KG1 (cell line): ENCODE results near the gene SSB.
"Not testable (repeated sequence)": the region's sequence is repeated elsewhere in the genome, so short reads cannot be mapped to it uniquely, and the experiment has no call there.

Experiments used
- DNase-seq: peaks from one replicate; lab custom pipeline; 2025; lab: John Stamatoyannopoulos, UW

Gene SSB

DNA sequence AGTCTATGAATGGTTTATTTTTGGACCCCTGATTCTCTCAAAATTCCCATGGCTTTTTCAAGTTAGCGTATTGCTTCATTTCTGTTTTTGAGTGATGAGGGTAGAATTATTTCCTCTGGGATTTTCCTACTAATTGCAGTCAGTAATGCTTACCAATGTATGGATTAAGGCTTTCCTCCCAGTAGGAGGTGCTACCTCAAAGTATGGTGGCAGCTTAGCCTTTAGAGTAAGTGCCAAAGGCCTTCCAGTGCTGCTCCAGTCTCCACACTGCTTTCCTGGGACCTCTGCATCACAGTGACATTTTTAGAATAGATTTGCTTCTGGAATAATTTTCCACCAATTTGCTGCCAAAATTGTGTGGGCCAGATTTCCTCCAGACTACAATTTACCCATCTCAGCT lies 16.2 kb upstream of the SSB start:
- no peak for DNase-seq

DNA sequence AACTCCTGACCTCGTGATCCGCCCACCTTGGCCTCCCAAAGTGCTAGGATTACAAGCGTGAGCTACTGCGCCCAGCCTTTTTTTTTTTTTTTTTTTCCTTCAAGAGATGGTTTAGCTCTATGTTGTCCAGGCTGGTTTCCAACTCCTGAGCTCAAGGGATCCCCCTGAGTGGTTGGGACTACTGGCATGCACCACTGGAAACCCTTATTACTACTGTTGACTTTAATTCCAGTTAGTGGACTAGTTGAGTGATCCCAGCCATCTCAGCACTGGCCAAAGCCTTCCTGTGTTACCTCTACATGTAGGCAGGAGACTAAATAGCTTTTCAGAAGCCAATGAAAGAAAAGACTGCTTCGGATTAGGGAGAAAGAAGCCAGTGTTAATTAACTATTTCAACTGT lies 8.1 kb upstream of the SSB start:
- no peak for DNase-seq

DNA sequence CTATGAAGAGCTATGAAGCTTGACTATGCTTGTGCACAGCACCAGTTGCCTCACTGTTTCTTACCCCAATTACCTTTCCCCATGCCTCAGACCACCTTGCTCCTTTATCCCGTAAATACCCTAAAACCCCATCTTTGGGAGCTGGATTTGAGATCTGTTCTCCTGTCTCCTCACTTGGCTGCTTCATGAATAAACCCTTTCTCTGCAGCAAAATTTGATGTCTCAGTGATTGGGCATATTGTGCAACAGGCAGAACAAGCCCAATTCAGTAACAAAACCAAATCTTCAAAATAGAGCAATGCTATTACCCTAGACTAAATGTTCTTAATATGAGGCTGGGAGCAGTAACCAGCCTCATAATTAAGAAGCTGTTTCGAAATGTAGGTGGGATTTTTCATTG lies 3.5 kb upstream of the SSB start:
- DNase-seq, result no peak

DNA sequence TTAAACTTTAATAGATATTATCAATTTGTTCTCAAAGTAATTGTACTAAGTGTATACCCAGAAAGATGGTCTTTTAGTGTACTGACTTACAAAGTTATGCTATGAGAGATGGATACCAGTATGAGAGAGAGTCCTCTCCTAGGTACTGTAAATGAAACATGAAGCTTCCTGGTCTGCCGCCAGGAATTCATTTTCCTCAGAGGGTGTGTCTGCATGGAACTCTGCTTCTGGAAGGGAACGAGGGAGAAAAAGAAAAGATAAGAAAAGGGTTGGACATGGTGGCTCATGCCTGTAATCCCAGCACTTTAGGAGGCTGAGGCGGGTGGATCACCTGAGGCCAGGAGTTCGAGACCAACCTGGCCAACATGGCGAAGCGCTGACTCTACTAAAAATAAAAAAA lies 2.2 kb upstream of the SSB start:
- no peak for DNase-seq

DNA sequence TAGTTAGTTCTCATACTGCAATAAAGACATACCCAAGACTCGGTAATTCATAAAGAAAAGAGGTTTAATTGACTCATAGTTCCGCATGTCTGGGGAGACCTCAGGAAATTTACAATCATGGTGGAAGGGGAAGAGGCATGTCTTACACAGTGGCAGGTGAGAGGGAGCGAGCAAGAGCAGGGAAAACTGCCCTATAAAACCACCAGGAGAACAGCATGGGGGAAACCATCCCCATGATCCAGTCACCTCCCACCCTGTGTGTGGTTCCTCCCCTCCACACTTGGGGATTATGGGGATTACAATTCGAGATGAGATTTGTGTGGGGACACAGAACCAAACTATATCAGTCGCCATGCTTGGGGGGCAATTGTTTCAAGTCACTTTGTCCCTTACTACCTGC lies 1.1 kb upstream of the SSB start:
- DNase-seq, result no peak

DNA sequence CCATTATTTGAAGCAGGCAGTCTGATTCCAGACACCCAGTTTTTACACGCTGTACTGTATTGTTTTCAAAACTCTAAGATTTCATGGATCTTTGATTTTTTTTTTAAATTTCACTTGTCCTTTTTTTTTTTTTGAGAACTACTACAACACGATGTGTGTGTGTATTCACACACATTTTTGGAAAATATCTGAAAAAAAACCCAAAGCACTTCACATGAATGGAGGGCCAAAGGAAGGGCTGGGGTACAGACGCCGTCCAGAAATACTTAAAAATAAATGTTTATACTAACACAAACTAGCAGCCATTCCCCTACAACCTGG lies 314 bp upstream of the SSB start:
- DNase-seq, result no peak

DNA sequence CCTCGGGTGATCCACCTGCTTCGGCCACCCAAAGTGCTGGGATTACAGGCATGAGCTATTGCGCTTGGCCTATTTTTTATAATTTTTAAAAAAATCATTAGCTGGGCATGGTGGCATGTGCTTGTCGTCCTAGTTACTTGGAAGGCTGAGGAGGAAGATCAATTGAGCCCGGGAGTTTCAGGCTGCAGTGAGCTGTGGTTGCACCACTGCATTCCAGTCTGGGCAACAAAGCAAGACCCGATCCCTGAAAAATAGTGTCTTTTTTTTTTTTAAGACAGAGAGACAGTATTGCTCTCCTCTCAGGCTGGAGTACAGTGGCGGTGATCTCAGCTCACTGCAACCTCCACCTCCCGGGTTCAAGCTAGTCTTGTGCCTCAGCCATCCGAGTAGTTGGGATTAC lies 4.8 kb downstream of the SSB start:
- no peak for DNase-seq

DNA sequence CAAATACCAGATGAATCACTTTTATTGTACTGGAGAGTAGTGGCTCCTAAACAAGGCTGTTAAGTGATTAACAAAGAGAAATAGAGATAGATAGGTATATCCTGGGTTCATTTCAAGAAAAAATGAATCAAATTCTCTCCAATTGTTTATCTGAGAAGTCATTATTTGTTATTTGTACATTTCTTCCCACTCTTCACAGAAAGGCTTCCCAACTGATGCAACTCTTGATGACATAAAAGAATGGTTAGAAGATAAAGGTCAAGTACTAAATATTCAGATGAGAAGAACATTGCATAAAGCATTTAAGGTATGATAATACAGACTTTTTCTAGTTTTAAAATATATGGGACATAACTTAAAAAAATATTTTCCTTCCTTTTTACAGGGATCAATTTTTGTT lies 7.9 kb downstream of the SSB start:
- DNase-seq, result no peak

DNA sequence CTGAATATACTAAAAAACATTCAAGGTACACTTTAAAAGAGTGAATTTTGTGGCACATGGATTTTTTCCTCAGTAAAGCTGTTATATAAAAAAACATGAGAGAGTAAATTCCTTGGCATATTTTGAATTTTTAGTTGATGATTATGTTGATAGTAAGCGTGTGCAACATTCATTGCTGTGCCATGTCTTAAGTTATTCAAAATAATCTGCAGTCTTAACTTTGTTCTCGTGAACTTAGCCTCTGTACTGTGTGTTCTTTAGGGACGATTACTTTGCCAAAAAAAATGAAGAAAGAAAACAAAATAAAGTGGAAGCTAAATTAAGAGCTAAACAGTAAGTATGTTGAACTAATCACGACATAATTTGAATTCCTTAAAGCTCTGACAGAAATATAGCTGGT lies 9.6 kb downstream of the SSB start:
- DNase-seq, result no peak

DNA sequence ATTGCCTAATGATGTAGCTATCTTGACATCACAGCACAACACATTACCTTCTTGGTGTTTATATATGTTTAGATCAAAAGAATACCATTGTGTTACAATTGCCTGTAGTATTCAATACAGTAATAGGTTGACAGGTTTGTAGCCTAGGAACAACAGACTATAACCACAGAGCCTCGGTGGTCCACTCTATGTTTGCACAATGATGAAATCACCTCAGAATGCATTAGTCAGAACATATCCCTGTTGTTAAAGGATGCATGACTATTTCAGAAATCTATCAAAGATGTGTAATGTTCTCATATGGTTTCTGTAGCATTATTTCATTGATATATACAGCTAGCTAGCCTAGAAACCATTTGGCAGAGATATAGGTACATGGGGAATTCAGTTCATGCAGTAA lies 17.2 kb downstream of the SSB start:
- no peak for DNase-seq

DNA sequence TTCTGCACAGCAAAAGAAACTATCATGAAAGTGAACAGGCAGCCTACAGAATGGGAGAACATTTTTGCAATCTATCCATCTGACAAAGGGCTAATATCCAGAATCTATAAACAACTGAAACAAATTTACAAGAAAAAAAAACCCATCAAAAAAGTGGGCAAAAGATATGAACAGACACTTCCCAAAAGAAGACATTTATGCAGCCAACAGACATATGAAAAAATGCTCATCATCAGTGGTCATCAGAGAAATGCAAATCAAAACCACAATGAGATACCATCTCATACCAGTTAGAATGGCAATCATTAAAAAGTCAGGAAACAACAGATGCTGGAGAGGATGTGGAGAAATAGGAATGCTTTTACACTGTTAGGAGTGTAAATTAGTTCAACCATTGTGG lies 18.3 kb downstream of the SSB start:
- DNase-seq, result not testable (repeated sequence)

DNA sequence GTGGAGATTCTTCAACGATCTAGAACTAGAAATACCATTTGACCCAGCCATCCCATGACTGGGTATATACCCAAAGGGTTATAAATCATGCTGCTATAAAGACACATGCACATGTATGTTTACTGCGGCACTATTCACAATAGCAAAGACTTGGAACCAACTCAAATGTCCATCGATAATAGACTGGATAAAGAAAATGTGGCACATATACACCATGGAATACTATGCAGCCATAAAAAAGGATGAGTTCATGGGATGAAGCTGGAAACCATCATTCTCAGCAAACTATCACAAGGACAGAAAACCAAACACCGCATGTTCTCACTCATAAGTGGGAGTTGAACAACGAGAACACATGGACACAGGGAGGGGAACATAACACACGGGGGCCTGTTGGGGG lies 18.7 kb downstream of the SSB start:
- not testable (repeated sequence) for DNase-seq

DNA sequence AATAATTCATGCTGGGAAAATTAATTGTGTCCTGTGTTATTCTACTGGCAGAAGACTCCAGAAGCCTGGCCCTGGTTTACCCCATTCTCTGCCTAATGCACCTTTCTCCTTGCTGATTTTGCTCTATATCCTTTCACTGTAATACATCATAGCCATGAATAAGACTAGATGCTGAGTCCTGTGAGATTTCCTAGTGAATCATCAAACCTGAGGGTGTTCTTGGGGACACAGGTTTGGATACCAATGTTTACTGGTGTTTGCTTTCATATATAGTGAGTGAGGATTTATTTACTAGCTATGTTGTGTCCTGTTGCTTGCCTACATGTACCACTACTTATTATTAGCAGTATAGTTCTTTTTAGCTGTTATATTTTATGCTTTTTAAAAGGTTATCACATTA lies 19.6 kb downstream of the SSB start:
- no peak for DNase-seq

DNA sequence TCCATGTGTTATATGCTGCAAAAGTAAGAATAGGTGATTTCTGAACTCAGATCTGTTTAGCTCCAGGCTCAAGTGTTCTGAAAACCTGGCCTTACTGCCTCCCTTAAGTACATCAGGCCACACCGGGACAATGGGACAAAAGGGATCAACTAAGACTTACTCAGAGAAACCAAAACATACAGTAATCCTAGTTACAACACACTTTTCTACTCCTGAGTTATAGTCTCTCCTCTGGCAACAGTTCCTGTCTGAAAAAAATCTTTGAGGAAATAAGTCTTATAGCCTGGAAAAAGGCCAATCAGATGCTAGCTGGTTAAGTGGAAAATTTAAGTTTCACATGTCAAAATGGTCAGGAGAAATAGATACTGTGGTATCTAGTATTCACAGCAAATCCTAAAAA lies 20.4 kb downstream of the SSB start:
- DNase-seq, result no peak

DNA sequence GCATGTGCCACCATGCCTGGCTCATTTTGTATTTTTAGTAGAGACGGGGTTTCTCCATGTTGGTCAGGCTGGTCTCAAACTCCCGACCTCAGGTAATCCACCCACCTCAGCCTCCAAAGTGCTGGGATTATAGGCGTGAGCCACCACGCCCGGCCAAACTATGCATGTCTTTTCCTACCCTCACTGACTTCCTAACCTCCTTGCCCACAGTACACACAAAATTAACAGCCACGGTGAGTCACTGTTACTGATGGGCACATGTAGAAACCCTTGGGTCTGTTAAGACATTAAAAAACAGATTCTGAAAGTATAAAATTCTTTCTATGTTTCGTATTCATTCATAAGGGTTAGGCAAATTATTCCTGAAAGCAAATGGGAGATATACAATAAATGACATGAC lies 21.4 kb downstream of the SSB start:
- DNase-seq, result not testable (repeated sequence)

DNA sequence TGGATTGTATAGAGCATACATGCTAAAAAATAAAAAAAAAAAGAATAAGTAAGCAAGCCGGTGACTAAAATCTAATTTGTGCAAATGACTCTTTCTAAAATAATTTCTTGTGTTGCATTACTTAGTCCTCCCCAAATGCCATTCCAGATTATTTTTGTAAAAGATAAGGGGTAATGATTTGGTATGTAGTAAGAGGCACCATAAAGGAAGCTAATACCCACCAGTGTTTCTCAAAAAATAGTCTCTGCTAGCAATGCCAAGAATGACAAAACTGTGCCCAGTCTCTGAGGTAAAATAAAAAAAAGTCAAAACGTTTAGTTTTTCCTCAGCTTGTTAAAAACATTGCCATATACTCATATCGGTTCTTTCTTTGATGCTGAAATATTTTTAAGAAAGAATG lies 23.4 kb downstream of the SSB start:
- DNase-seq, result no peak

DNA sequence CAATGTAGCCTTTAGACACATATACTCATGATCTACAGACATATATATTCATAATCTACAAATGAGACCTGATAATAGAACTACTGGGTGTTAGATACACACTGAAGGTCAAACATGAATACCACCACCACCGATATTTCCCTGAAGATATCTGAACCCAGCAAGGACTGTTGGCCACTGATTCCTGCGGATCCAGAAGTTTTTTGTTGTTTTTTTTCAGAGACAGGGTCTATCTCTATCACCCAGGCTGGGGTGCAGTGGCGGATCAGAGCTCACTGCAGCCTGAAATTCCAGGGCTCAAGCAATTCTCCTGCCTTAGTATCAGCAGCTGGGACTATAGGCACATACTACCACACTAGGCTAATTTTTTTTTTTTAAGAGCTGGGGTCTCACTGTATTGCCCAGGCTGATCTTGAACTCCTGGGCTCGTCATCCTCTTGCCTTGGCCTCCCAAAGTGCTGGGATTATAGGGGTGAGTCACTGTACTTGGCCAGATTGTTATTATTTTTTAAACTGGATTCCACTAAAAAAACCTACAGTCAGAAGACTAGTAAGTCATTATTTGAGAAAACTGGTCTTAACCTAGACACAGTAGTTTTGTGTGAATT lies 24.2 kb downstream of the SSB start:
- no peak for DNase-seq

DNA sequence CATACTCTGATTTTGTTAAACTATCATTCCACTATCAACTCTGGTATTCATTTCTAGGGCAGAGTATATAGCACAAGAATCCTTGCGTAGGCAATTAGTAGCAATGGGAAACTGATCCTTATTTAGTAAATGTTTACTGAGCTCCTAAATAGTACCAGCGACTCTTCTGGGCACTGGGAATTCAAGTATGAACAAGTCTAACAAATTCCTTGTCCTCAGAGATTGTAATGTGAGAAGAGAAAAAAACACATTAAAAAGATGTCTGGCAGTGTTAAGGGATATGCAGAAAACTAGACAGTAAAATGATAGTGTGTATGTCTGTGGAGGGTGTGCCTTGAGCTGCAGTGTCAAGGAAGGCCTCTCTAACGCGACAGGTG lies 25.3 kb downstream of the SSB start:
- no peak for DNase-seq

DNA sequence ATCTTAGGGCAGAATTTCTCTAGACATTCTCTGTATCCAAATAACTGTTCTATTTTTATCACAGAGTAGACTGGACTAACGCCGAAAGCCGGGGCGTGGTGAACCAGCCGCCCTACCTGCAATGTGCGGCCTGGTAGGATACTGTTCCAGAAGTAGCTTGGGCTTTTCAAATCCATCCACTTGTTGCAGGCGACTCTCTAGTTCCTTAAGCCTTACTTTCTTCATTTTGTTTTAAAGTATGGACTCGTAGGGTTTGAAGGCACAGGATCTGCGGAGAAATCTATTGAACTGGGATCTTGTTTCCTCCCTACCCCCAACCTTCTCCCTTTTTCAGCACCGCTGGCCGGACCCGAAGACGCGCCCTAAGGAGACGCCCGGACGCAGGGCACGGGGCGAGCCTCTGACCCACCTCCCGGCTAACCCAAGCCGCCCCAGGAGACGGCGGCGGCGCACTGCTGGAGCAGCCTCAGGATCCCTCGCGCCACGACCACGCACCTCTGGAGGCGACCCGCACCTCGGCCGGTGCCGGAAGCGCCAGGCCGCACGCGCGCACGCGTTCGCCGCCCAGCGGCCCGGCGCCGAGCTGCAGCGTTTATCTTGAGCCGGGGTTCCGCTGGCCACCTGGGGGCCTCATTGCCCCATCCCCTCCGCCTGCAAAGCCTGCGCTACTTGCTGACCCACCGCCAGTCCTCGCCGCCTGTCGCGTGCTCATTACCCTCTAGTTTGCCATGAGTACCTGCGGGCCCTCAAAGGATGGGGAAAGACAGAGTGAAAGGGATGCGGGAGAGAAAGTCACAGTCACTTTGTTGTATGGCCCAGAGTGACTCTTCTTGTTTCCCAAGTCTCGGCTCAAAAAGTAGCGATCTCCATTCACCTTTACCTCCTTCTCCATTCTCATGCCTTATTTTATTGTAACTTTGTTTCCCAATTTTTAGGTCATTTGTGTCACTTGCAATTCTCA lies 26.0 kb downstream of the SSB start, which contains the start of gene METTL5:
METTL5 (minus strand) TSS at position 533 of the 961 bp plus-strand sequence; CDS start at position 225, 308 bp downstream.
- peak; percentile 89 for DNase-seq

DNA sequence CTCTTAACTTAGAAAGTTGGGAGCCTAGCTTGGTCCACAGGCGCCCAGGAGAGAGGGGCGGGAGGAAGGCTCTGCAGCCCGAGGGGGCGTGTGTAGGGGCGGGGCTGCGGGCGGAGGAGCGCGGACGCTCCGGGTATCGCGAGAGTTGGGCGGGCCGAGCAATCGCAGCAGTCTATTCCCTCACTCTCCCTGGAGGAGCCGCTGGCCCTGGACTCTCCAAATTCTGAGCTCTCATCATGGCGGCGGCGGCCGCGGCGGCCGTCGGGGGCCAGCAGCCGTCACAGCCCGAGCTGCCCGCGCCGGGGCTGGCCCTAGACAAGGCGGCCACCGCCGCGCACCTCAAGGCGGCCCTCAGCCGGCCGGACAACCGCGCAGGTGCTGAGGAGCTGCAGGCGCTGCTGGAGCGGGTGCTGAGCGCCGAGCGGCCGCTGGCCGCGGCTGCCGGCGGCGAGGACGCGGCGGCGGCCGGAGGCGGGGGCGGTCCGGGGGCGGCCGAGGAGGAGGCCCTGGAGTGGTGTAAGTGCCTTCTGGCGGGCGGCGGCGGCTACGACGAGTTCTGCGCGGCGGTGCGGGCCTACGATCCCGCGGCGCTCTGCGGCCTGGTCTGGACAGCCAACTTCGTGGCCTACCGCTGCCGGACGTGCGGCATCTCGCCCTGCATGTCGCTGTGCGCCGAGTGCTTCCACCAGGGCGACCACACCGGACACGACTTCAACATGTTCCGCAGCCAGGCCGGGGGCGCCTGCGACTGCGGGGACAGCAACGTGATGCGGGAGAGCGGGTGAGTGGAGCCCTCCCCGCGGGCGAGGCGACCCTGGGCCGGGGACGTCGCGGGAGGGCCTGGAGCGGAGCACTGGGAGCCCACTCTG lies 28.8 kb downstream of the SSB start, which contains the start of gene UBR3:
UBR3 (plus strand) TSS at position 183 of the 869 bp plus-strand sequence; CDS start at position 237, 54 bp downstream.
- DNase-seq, result peak; percentile 73

DNA sequence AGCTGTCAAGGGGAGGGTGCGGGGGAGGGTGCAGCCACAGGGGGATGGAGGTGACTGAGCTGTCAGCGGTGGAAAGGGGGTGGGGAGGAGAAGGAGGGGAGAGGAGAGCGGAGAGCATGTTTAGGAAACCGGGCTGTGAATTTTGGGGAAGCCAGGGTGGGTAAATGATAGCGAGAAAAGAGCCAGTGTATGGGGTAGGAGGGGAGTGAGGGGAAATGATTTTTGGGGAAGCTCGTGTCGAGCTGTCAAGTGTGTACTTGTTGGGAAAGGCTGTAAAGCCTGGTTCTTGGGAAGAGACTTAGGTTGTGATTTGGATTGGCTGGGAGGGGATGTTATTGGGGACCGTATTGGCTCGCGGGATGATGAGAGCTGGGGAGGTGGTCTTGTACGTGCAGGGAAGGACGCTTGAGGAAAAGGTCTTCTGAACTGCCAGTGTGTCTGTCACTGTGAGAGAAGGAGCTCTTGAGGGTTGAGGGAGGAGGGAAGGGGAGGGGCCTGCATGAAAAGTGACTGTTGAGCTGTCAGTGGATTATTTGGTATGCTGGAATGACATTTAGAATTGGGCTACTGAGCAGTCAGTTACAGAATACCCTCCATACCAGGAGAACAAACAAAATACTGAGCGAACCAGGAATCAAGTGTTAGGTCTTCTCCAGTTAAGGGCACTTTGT lies 29.6 kb downstream of the SSB start:
- no peak for DNase-seq

DNA sequence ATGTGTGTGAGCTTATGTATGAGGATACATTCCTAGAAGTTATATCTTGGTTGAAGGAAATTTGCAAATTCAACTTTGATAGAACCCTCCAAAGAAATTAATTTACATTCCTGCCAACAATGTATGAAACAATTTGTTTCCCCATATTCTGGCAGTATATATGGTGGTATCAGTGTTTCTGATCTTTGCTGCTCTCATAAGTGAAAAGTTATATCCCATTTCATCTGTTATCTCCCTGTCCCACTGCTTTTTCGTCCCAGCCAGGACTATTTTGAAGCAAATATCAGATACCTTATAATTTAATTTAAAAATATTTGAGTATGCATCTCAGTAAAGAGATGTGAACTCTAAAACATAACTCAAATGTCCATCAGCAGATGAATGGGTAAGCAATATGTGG lies 35.7 kb downstream of the SSB start:
- no peak for DNase-seq
